Right lobe of liver (tissue), 4 donors: ENCODE results near the gene ADGRV1.

ENCODE experiments used
- CTCF ChIP-seq, 4 donors: fragments of 200-600 bp in 3 of 4; fragments of 450-650 bp in 1 of 4; IDR thresholded peaks; one replicate each; pipeline versions ENCODE4 v1.5.1 to v1.8.0; 2016 to 2022; ENCODE audit warnings: antibody characterized with exemption in 4 of 4, mild to moderate bottlenecking in 2 of 4
- POLR2A ChIP-seq: fragments of 450-650 bp; IDR thresholded peaks from one replicate; pipeline ENCODE4 v1.6.1; 2017; ENCODE audit warnings: antibody characterized with exemption, mild to moderate bottlenecking
- donor health status: DM: no; HTN: no; CAD: no.
- donor health status: DM: no; HTN: no; CAD: no.
- donor health status: DM: no; HTN: yes; CAD: no.

GRCh38 chr5:91146905-91147600 is 588.5 kb downstream of the ADGRV1 start:
- TF ChIP-seq CTCF (IDR thresholded peaks at IDR 0.05): no peak
- TF ChIP-seq POLR2A: no peak
